Measurements from ENCODE around the gene COPS7B.

COPS7B gene

DNA sequence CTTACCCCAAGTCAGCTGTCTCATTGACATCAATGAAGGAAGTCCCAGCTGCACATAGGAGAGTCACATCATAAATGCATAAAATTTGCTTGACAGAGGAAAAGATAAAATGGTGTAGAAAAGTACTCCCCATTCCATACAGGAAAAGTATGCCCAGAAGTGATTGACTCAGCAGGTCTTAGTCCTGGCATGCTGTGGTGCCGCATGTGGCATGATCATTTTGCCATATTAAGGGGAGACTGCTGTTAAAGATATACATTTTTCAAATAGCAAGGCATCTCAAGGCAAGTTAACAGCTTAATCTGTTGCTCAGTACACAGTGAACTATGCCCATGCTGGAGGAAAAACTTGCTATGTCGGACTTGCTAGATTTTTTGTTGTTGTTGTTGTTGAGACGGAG is 8.1 kb downstream of the COPS7B start:
- H3K79me2 ChIP-seq (ENCODE audit: low read length): peaks cover 20% of the 10 kb centered on the region
- H3K36me3 ChIP-seq (replicated peaks; ENCODE audit: low read depth, low read length): peaks cover 6% of the 10 kb centered on the region
- H3K4me3 ChIP-seq (ENCODE audit: low read length): no peak overlapping the region
- no peaks in the 10 kb centered on the region; the same call in 1 of the 2 replicates for H4K20me1 ChIP-seq (ENCODE audit: insufficient read depth, low read length)
- no peaks in the 10 kb centered on the region for H3K9me3 ChIP-seq (ENCODE audit: insufficient read depth, low read length)
- no peak for TF ChIP-seq EZH2phosphoT487 (IDR thresholded peaks at IDR 0.05; ENCODE audit: low read depth)
- TF ChIP-seq, protein P1, sequence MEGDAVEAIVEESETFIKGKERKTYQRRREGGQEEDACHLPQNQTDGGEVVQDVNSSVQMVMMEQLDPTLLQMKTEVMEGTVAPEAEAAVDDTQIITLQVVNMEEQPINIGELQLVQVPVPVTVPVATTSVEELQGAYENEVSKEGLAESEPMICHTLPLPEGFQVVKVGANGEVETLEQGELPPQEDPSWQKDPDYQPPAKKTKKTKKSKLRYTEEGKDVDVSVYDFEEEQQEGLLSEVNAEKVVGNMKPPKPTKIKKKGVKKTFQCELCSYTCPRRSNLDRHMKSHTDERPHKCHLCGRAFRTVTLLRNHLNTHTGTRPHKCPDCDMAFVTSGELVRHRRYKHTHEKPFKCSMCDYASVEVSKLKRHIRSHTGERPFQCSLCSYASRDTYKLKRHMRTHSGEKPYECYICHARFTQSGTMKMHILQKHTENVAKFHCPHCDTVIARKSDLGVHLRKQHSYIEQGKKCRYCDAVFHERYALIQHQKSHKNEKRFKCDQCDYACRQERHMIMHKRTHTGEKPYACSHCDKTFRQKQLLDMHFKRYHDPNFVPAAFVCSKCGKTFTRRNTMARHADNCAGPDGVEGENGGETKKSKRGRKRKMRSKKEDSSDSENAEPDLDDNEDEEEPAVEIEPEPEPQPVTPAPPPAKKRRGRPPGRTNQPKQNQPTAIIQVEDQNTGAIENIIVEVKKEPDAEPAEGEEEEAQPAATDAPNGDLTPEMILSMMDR (IDR thresholded peaks at IDR 0.05; ENCODE audit: low read depth, low read length): no peak
- no peak overlapping the region for H3K4me2 ChIP-seq (ENCODE audit: low read length)
- H2AFZ ChIP-seq (ENCODE audit: low read depth, low read length): no peak overlapping the region
- H3K9ac ChIP-seq (ENCODE audit: low read length): no peak overlapping the region
- no peaks in the 10 kb centered on the region for H3K27me3 ChIP-seq (ENCODE audit: low read depth, low read length)
- H3K4me1 ChIP-seq (ENCODE audit: low read length): no peaks in the 10 kb centered on the region
- no peak overlapping the region for H3K27ac ChIP-seq (ENCODE audit: low read length)

DNA sequence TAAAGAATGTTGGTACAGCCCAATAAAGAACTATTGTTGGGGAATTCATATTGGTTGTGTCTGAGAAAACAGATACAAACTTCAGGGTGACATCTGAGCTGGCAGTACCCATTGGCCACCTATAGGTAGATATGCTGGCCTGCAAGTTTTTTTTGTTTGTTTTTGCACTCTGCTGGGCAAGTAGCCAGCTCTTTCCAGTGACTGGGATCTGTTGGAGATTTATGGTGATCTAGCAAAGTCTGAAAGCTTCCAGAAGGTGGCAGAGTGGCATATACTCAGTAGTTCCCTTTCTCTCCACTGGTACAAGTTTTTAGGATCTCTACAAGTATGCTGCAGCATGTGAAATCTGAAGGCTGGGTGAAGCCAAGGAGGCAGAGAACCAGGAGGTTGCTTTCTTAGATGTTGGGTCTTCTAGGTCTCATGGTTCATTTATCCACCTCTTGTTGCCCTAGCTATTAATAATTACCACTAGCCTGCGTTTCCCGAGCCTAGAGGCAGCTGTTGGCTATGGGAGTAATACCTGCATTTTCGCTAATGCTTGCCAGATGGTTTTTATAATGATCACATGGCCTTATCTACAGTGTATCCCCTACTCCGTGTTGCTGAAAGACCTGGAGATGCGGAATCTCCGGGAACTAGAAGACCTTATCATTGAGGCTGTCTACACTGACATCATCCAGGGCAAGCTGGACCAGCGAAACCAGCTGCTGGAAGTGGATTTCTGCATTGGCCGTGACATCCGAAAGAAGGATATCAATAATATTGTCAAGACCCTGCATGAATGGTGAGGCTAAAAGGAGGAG is 9.5 kb downstream of the COPS7B start:
- Histone ChIP-seq H4K20me1 (ENCODE audit: insufficient read depth, low read length) (no peaks in the 10 kb centered on the region; the same call in 1 of the 2 replicates), H3K27me3 (ENCODE audit: low read depth, low read length) (no peaks in the 10 kb centered on the region), H3K4me3 (ENCODE audit: low read length) (no peak overlapping the region), H3K27ac (ENCODE audit: low read length) (no peak overlapping the region), H3K79me2 (ENCODE audit: low read length) (peaks cover 10% of the 10 kb centered on the region), H3K36me3 (replicated peaks; ENCODE audit: low read depth, low read length) (peaks cover 5% of the 10 kb centered on the region), H2AFZ (ENCODE audit: low read depth, low read length) (no peak overlapping the region), H3K4me1 (ENCODE audit: low read length) (no peaks in the 10 kb centered on the region), H3K4me2 (ENCODE audit: low read length) (no peak overlapping the region), H3K9ac (ENCODE audit: low read length) (no peak overlapping the region), H3K9me3 (ENCODE audit: insufficient read depth, low read length) (no peaks in the 10 kb centered on the region)
- TF ChIP-seq EZH2phosphoT487 (IDR thresholded peaks at IDR 0.05; ENCODE audit: low read depth): no peak
- TF ChIP-seq, protein P1 (IDR thresholded peaks at IDR 0.05; ENCODE audit: low read depth, low read length): no peak

DNA sequence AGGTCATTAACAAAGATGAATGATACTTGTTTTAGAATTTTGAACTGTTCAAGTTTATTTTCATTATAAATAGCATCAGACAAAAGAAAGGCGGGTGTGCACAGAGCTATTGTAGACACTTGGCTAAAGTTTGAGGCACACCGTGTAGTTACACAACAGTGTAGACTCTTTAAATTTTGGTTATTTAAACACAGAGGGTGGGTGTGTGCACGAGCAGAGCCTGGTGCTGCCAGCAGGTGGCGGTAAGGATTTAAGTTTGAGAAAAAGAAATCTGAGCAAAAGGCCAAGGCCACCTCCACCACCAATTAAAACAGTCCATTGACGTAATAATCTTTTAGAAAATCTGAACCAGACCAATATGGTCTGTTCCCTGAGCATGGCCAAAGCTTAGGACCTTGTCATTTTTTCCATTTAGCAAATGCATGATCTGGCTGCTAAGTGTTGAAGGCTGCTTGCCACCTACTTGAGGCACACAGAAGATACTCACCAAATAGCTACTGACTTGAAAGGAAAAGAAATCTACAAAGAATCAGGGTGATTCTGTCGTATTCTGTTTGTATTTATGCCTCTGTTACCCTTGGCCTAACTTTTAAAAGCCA is 14.3 kb downstream of the COPS7B start:
- no peak overlapping the region for H3K4me3 ChIP-seq (ENCODE audit: low read length)
- no peaks in the 10 kb centered on the region; the same call in 1 of the 2 replicates for H4K20me1 ChIP-seq (ENCODE audit: insufficient read depth, low read length)
- H3K4me2 ChIP-seq (ENCODE audit: low read length): no peak overlapping the region
- no peaks in the 10 kb centered on the region for H3K4me1 ChIP-seq (ENCODE audit: low read length)
- H3K27ac ChIP-seq (ENCODE audit: low read length): no peak overlapping the region
- H3K9me3 ChIP-seq (ENCODE audit: insufficient read depth, low read length): no peaks in the 10 kb centered on the region
- H3K36me3 ChIP-seq (replicated peaks; ENCODE audit: low read depth, low read length): peaks cover 3% of the 10 kb centered on the region
- no peaks in the 10 kb centered on the region for H3K79me2 ChIP-seq (ENCODE audit: low read length)
- no peak overlapping the region for H2AFZ ChIP-seq (ENCODE audit: low read depth, low read length)
- no peaks in the 10 kb centered on the region for H3K27me3 ChIP-seq (ENCODE audit: low read depth, low read length)
- no peak overlapping the region for H3K9ac ChIP-seq (ENCODE audit: low read length)
- TF ChIP-seq, protein P1 (IDR thresholded peaks at IDR 0.05; ENCODE audit: low read depth, low read length): peak; percentile 56
- TF ChIP-seq EZH2phosphoT487 (IDR thresholded peaks at IDR 0.05; ENCODE audit: low read depth): no peak

DNA sequence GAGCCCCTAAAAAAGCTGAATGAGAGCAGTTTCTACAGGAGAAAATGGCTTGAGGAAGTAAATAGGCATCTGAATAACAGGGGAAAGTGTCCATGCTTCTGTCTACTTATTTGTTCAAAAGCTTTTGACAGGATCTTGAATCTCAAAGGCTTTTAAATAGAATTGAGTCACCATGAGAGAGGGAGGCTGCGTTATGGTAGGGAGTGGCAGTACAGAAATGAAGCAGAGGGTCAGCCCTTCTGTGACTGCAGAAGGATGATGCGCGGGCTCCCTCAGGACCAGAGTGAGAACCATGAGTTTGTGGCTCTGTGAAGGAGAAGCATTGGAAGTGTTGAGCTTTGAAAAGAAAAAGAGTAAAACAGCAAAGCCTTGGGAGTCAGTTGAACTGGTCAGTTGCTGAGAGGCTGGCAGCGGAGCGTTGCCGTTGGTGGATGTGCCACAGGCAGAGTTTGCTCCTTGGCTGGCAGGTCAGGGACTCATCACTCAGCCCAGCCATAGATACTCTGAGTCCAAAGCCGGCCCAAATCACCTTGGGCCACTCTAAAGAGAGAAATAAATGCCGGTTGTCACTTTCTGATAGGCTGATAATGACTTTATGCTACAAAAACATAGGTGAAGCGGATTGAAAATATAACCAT is 17.4 kb downstream of the COPS7B start:
- H3K4me1 ChIP-seq (ENCODE audit: low read length): no peaks in the 10 kb centered on the region
- no peaks in the 10 kb centered on the region for H3K27me3 ChIP-seq (ENCODE audit: low read depth, low read length)
- H3K9me3 ChIP-seq (ENCODE audit: insufficient read depth, low read length): no peaks in the 10 kb centered on the region
- no peak overlapping the region for H3K4me2 ChIP-seq (ENCODE audit: low read length)
- H3K79me2 ChIP-seq (ENCODE audit: low read length): no peaks in the 10 kb centered on the region
- TF ChIP-seq, protein P1 (IDR thresholded peaks at IDR 0.05; ENCODE audit: low read depth, low read length): no peak
- no peak for TF ChIP-seq EZH2phosphoT487 (IDR thresholded peaks at IDR 0.05; ENCODE audit: low read depth)
- no peak overlapping the region for H3K4me3 ChIP-seq (ENCODE audit: low read length)
- no peaks in the 10 kb centered on the region for H4K20me1 ChIP-seq (ENCODE audit: insufficient read depth, low read length)
- H2AFZ ChIP-seq (ENCODE audit: low read depth, low read length): no peak overlapping the region
- no peak overlapping the region for H3K27ac ChIP-seq (ENCODE audit: low read length)
- H3K36me3 ChIP-seq (replicated peaks; ENCODE audit: low read depth, low read length): peaks cover 3% of the 10 kb centered on the region
- H3K9ac ChIP-seq (ENCODE audit: low read length): no peak overlapping the region

All from OCI-LY3 (cell line).